Measurements from ENCODE around the gene PPM1M.

The PPM1M gene

GRCh38 chr3:52293491-52294319 lies 48.1 kb downstream of the PPM1M start:
- no peak for DNase-seq (ENCODE audit: low read depth)
- in situ Hi-C loops (cut with HindIII; ENCODE audit: low sequenced_read_pairs) = no loop called here
- H3K4me3 ChIP-seq (ENCODE audit: low read depth, low read length) = no peak overlapping the region
- no peak for TF ChIP-seq CTCF (IDR thresholded peaks at IDR 0.05; ENCODE audit: low read depth, low read length, missing control alignments)

GRCh38 chr3:52294320-52295150 lies 49.0 kb downstream of the PPM1M start:
- no peak overlapping the region for H3K4me3 ChIP-seq (ENCODE audit: low read depth, low read length)
- no peak for TF ChIP-seq CTCF (IDR thresholded peaks at IDR 0.05; ENCODE audit: low read depth, low read length, missing control alignments)
- DNase-seq (ENCODE audit: low read depth) = no peak
- in situ Hi-C loops (cut with HindIII; ENCODE audit: low sequenced_read_pairs) = no loop called here

- no peak for DNase-seq (ENCODE audit: low read depth)
- in situ Hi-C loops (cut with HindIII; ENCODE audit: low sequenced_read_pairs) = no loop called here
- H3K4me3 ChIP-seq (ENCODE audit: low read depth, low read length) = no peak overlapping the region
- TF ChIP-seq CTCF (IDR thresholded peaks at IDR 0.05; ENCODE audit: low read depth, low read length, missing control alignments) = no peak
These were observed 50.2 kb downstream of the PPM1M start for GRCh38 chr3:52295671-52296208.

- in situ Hi-C loops (cut with HindIII; ENCODE audit: low sequenced_read_pairs) = no loop called here
- no peak overlapping the region for H3K4me3 ChIP-seq (ENCODE audit: low read depth, low read length)
- TF ChIP-seq CTCF (IDR thresholded peaks at IDR 0.05; ENCODE audit: low read depth, low read length, missing control alignments) = no peak
- DNase-seq (ENCODE audit: low read depth) = no peak
These were observed 51.9 kb downstream of the PPM1M start for GRCh38 chr3:52297242-52298148.

GRCh38 chr3:52298149-52299098 lies 52.9 kb downstream of the PPM1M start:
- no peak for DNase-seq (ENCODE audit: low read depth)
- in situ Hi-C loops (cut with HindIII; ENCODE audit: low sequenced_read_pairs) = no loop called here

More at GRCh38 chr3:52298149-52299098, 52.9 kb downstream of the PPM1M start:
- H3K4me3 ChIP-seq (ENCODE audit: low read depth, low read length) = no peak overlapping the region
- TF ChIP-seq CTCF (IDR thresholded peaks at IDR 0.05; ENCODE audit: low read depth, low read length, missing control alignments) = no peak
